ENCODE results near the gene PDE7B.

The PDE7B gene

GRCh38 chr6:136178749-136179148 is 327.2 kb downstream of the PDE7B start:
- no peak for TF ChIP-seq GATA2 (IDR thresholded peaks at IDR 0.05; ENCODE audit: low read depth, low read length)
- no peak for TF ChIP-seq GATA3 (IDR thresholded peaks at IDR 0.05; ENCODE audit: low read depth, low read length)

GRCh38 chr6:136180704-136181511 is 329.4 kb downstream of the PDE7B start:
- TF ChIP-seq GATA2 (IDR thresholded peaks at IDR 0.05; ENCODE audit: low read depth, low read length) (no peak), GATA3 (IDR thresholded peaks at IDR 0.05; ENCODE audit: low read depth, low read length) (no peak)

- no peak for TF ChIP-seq GATA3 (IDR thresholded peaks at IDR 0.05; ENCODE audit: low read depth, low read length)
These were observed 330.0 kb downstream of the PDE7B start for GRCh38 chr6:136181512-136181833.

DNA sequence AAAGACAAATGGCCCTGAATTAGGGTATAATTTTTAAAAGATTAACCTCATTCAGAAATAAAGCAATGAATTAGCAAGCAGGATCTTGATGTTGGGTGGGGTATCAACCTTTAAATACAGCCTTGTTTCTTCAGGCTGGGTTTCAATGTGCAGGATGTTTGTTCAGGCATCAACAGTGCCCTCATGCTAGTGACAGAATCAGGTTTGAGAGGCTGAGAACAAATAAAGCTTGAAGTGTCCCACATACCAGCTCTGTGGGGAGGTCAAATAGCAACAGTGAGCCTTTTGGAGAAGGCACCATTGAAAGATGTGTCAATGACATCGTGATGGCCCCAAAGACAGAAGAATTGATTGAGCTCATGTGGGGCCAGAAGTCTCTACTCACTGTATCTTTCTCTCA is 330.4 kb downstream of the PDE7B start:
- TF ChIP-seq GATA2 (IDR thresholded peaks at IDR 0.05; ENCODE audit: low read depth, low read length) = no peak
- TF ChIP-seq GATA3 (IDR thresholded peaks at IDR 0.05; ENCODE audit: low read depth, low read length) = no peak

DNA sequence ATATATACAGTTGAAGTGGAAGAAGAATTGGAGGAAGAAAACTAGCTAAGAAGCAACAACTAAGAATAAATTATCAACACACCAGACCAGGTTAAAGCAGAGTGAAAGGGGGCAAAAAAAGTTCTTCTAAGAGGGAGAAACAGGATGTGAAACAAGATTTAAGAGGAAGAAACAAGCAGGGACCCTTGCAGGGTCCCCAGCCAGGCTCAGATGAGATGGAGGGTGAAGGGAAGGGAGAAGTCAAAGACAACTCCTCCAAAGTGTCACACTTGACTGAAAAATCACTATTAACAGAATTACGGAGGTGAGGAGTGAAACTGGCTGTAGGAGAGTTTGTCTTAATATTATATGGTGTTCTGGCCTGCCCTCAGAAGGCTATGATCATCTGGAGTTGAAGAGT is 333.2 kb downstream of the PDE7B start:
- no peak for TF ChIP-seq GATA2 (IDR thresholded peaks at IDR 0.05; ENCODE audit: low read depth, low read length)
- TF ChIP-seq GATA3 (IDR thresholded peaks at IDR 0.05; ENCODE audit: low read depth, low read length) = no peak

- no peak for TF ChIP-seq GATA2 (IDR thresholded peaks at IDR 0.05; ENCODE audit: low read depth, low read length)
- no peak for TF ChIP-seq GATA3 (IDR thresholded peaks at IDR 0.05; ENCODE audit: low read depth, low read length)
These were observed 334.9 kb downstream of the PDE7B start for GRCh38 chr6:136186363-136186762.

- no peak for TF ChIP-seq GATA2 (IDR thresholded peaks at IDR 0.05; ENCODE audit: low read depth, low read length)
- no peak for TF ChIP-seq GATA3 (IDR thresholded peaks at IDR 0.05; ENCODE audit: low read depth, low read length)
These were observed 337.0 kb downstream of the PDE7B start for GRCh38 chr6:136188486-136188885.

- no peak for TF ChIP-seq GATA3 (IDR thresholded peaks at IDR 0.05; ENCODE audit: low read depth, low read length)
- TF ChIP-seq GATA2 (IDR thresholded peaks at IDR 0.05; ENCODE audit: low read depth, low read length) = no peak
These were observed 337.6 kb downstream of the PDE7B start for GRCh38 chr6:136189104-136189503.

- no peak for TF ChIP-seq GATA2 (IDR thresholded peaks at IDR 0.05; ENCODE audit: low read depth, low read length)
- no peak for TF ChIP-seq GATA3 (IDR thresholded peaks at IDR 0.05; ENCODE audit: low read depth, low read length)
These were observed 340.3 kb downstream of the PDE7B start for GRCh38 chr6:136191606-136192312.

- no peak for TF ChIP-seq GATA2 (IDR thresholded peaks at IDR 0.05; ENCODE audit: low read depth, low read length)
- no peak for TF ChIP-seq GATA3 (IDR thresholded peaks at IDR 0.05; ENCODE audit: low read depth, low read length)
These were observed 341.4 kb downstream of the PDE7B start for GRCh38 chr6:136192902-136193301.

DNA sequence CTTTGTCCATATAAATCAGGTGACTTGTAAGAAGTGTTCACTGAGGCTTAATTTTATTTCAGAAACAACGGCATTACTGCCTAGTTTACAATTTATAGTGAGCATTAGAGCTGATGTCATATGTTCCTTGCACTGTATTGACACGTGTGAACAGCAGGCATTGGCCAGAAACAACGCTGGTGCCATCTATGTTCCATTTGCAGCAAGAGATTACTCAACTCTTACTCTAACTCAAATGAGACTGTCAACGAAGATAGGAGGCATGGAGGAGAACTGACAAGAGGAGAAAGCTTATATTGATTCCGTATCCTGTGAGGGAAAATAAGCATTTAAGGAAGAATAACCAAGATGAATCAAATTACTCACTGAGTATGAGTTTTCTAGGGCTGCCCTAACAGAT is 350.2 kb downstream of the PDE7B start:
- no peak for TF ChIP-seq GATA3 (IDR thresholded peaks at IDR 0.05; ENCODE audit: low read depth, low read length)
- no peak for TF ChIP-seq GATA2 (IDR thresholded peaks at IDR 0.05; ENCODE audit: low read depth, low read length)

- no peak for TF ChIP-seq GATA2 (IDR thresholded peaks at IDR 0.05; ENCODE audit: low read depth, low read length)
- no peak for TF ChIP-seq GATA3 (IDR thresholded peaks at IDR 0.05; ENCODE audit: low read depth, low read length)
These were observed 357.3 kb downstream of the PDE7B start for GRCh38 chr6:136208783-136209182.

- no peak for TF ChIP-seq GATA3 (IDR thresholded peaks at IDR 0.05; ENCODE audit: low read depth, low read length)
These were observed 358.0 kb downstream of the PDE7B start for GRCh38 chr6:136209496-136209895.

DNA sequence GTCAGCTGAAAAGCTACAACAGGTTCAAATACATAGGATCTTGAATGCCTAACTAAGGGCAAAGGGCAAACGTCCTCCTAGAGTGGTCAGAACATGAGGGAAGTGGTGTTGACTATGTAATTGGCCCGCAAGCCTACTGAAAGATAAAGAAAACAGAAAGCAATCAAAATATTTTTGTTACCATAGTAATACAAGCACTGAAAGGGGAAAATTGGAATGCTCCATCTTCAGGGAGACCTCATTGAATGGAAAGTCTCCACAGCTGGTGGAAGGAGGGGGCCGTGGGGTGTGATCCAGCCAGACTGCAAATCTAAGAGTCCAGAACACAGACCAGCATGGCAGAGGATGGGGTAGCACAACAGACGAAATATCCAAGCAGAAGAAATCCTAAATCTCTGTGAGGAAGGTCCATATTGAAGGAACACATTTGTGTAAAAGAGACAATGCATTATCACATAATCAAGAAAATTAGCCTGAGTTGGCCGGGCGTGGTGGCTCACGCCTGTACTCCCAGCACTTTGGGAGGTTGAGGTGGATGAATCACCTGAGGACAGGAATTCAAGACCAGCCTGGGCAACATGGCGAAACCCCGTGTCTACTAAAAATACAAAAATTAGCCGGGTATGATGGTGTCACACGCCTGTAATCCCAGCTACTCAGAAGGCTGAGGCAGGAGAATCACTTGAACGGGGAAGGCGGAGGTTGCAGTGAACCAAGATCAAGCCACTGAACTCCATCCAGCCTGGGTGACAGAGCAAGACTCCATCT is 359.1 kb downstream of the PDE7B start:
- TF ChIP-seq GATA3 (IDR thresholded peaks at IDR 0.05; ENCODE audit: low read depth, low read length) (no peak), GATA2 (IDR thresholded peaks at IDR 0.05; ENCODE audit: low read depth, low read length) (no peak)

DNA sequence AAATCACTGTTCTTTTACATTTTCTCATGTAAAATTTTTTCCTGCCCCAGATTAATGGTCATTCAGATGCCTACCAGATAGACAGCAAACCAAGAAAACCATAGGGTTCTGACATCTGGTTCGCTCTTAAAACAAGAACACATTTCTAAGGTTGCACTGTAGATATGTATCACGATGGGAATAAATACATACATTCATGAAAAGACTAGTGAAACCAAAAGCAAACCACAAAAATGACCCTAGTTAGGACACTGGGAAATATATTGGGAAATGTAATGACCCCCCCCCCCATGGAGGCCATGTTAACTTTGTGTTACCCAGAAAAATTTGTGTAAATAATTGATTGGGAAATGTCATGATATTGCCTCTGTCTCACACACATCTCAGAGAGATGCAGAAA is 361.1 kb downstream of the PDE7B start:
- TF ChIP-seq GATA3 (IDR thresholded peaks at IDR 0.05; ENCODE audit: low read depth, low read length) = no peak
- no peak for TF ChIP-seq GATA2 (IDR thresholded peaks at IDR 0.05; ENCODE audit: low read depth, low read length)
